ENCODE data around the gene ABHD2.
A peak's percentile ranks its signal among the peaks of the same experiment; 100 is the strongest.
"Not testable (repeated sequence)": the region's sequence is repeated elsewhere in the genome, so short reads cannot be mapped to it uniquely, and the experiment has no call there.

Gene ABHD2

GRCh38 chr15:89243046-89243690 is 154.9 kb downstream of the ABHD2 start:
- DNase-seq: no peak

GRCh38 chr15:89243691-89244573 is 155.7 kb downstream of the ABHD2 start, which contains the start of gene FANCI:
FANCI (plus strand) TSS chr15:89243979; CDS start chr15:89247648, 3,669 bp downstream.
- DNase-seq: peak; percentile 78 to 89

- DNase-seq: no peak
Measured at GRCh38 chr15:89244574-89244903, 156.3 kb downstream of the ABHD2 start.

GRCh38 chr15:89247446-89247845 is 159.2 kb downstream of the ABHD2 start:
- DNase-seq: no peak

GRCh38 chr15:89248584-89248983 is 160.3 kb downstream of the ABHD2 start:
- no peak for DNase-seq

GRCh38 chr15:89250142-89250541 is 161.9 kb downstream of the ABHD2 start:
- not testable (repeated sequence) for DNase-seq

All from bone marrow (tissue), 2 donors.